HFFc6 (cell line): ENCODE data around the gene FSTL3. TPM values are rescaled to one million over a fixed set of nuclear protein-coding genes. Genes with fewer than 3 reads are reported as not detected.

Source experiments
- DNase-seq: peaks from one replicate; pipeline ENCODE4 v3.0.0-alpha.2; 2018
- H3K27ac Mint-ChIP-seq: 2 replicates; pipeline ENCODE4 v1.8.0; 2020; ENCODE audit warnings: mild to moderate bottlenecking, mixed read lengths
- H3K27me3 Mint-ChIP-seq: 2 replicates; pipeline ENCODE4 v1.8.0; 2021; ENCODE audit warnings: mild to moderate bottlenecking, moderate library complexity, mixed read lengths; ENCODE audit not compliant: insufficient read depth
- H3K36me3 Mint-ChIP-seq: 2 replicates; pipeline ENCODE4 v1.8.0; 2021; ENCODE audit warnings: low read depth, mixed read lengths
- H3K4me1 Mint-ChIP-seq: 2 replicates; pipeline ENCODE4 v1.8.0; 2020; ENCODE audit warnings: low read depth, mixed read lengths
- H3K4me3 Mint-ChIP-seq: 2 replicates; pipeline ENCODE4 v1.8.0; 2020; ENCODE audit warnings: mild to moderate bottlenecking, moderate library complexity, mixed read lengths
- H3K9me3 Mint-ChIP-seq: 2 replicates; pipeline ENCODE4 v1.8.0; 2020; ENCODE audit warnings: mild to moderate bottlenecking, mixed read lengths
- total RNA-seq, 6 experiments: library from RNA; stranded (reverse); fragmentation: NEBNext Ultra II Directional; extraction: Animal tissue kit (Norgen Biotek cat#: 25700); gene quantifications; 2 replicates in 1 of 6; 3 replicates in 5 of 6; pipeline ENCODE4 v1.2.3, GENCODE V29; 2021
- TF ChIP-seq, protein P1 (sequence below): fragments of 200-600 bp; sonication (generic); IDR thresholded peaks from 2 replicates; pipeline ENCODE4 v1.5.0; 2021; ENCODE audit warnings: antibody characterized with exemption, mild to moderate bottlenecking

The FSTL3 gene
- total RNA-seq, 6 experiments from 2014 or later, result 97.1 to 123 (median 101) TPM

DNA sequence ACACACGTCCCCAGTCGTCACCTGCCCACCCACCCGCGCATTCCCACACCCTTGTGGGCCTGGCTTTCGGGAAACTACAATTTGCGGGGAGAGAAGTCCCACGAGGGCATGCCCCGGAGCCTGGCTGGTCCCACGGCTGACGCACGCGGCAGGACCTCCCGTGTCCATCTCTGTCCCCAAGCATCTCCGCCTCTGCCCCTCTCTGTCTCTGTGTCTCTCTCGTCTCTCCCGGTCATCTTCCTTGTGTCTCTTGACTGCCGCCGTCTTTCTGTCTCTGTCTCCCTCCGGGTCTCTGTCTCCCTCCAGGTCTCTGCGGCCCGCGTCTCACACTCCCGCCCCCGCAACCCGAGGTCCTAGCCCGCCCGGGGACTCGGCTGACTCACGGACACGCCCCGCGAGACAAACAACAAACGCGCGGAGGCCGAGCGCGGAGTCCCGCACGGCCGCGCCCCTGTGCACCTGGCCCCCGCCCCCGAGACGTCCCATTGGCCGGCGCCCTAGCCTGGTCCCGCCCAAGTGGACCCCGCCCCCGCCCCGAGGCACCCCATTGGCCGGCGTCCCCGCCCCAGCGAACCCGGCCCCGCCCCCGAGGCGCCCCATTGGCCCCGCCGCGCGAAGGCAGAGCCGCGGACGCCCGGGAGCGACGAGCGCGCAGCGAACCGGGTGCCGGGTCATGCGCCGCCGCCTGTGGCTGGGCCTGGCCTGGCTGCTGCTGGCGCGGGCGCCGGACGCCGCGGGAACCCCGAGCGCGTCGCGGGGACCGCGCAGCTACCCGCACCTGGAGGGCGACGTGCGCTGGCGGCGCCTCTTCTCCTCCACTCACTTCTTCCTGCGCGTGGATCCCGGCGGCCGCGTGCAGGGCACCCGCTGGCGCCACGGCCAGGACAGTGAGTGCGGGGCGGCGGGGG is 36.7 kb upstream of the FSTL3 start, which contains the start of gene FGF22:
Gene FGF22 (plus strand): TSS at position 627 of the 908 bp plus-strand sequence. CDS start 47 bp downstream, at position 674.
- H3K4me1 Mint-ChIP-seq, result peaks cover 6% of the 10 kb centered on the region
- H3K27ac Mint-ChIP-seq, result peak within 1 kb of the TSS; percentile 69
- TF ChIP-seq, protein P1, sequence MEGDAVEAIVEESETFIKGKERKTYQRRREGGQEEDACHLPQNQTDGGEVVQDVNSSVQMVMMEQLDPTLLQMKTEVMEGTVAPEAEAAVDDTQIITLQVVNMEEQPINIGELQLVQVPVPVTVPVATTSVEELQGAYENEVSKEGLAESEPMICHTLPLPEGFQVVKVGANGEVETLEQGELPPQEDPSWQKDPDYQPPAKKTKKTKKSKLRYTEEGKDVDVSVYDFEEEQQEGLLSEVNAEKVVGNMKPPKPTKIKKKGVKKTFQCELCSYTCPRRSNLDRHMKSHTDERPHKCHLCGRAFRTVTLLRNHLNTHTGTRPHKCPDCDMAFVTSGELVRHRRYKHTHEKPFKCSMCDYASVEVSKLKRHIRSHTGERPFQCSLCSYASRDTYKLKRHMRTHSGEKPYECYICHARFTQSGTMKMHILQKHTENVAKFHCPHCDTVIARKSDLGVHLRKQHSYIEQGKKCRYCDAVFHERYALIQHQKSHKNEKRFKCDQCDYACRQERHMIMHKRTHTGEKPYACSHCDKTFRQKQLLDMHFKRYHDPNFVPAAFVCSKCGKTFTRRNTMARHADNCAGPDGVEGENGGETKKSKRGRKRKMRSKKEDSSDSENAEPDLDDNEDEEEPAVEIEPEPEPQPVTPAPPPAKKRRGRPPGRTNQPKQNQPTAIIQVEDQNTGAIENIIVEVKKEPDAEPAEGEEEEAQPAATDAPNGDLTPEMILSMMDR, result no peak
- peak within 1 kb of the TSS; percentile 87 for H3K4me3 Mint-ChIP-seq
- peaks cover 5% of the 10 kb centered on the region for H3K27me3 Mint-ChIP-seq
- no peaks in the 10 kb centered on the region for H3K9me3 Mint-ChIP-seq
- peak; percentile 79 for DNase-seq
- no peaks in the 10 kb centered on the region for H3K36me3 Mint-ChIP-seq

DNA sequence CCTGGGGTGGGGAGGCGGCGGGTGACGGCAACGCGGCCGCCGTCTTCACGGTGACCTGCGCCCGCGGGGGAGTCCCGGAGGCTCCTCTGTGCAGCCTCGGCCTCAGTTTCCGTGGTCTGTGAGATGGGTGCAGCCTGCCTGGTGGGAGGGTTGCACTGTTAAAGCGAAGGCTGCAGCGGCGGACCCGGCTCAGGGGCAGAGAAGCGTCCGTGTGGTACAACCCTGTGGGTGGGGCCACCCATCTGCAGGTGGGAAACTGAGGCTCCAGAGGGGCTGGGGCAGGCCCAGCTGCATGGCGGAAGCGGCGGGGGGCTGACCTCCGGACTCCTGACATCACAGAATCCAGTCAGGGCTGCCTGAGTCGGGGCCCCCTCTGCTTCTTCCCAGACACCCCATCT is 36.0 kb upstream of the FSTL3 start:
- H3K4me3 Mint-ChIP-seq, result no peak overlapping the region
- no peak for DNase-seq
- H3K36me3 Mint-ChIP-seq, result no peaks in the 10 kb centered on the region
- no peak overlapping the region for H3K27ac Mint-ChIP-seq
- H3K27me3 Mint-ChIP-seq, result peaks cover 5% of the 10 kb centered on the region
- peaks cover 6% of the 10 kb centered on the region for H3K4me1 Mint-ChIP-seq
- H3K9me3 Mint-ChIP-seq, result no peaks in the 10 kb centered on the region
- TF ChIP-seq, protein P1, result no peak

DNA sequence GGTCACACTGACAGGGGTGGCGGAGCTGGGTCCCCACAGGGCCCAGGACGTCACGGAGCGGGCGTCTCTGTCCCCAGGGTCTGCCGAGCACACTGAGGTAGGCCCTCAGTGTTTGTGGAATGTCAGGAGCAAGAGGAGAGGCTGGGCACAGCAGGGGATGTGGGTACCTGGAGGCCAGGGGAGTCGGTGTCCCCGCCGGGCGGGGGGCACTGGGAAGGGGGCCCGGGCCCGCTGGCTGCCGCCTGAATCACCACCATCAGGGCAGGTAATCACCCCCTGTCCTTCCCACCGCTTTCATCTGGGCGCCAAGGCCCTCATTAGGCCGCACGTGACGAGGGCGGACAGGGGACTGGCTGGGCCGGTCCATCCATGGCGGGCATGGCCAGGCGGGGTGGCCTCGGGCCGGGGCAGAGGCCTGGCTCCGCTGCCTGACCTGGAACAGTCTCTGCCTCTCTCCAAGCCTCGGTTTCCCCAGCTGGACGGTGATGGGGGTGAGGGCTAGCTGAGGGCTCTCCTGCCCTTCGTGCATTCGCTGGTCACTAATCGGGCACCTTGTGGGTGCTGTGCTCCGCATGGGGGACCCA is 35.5 kb upstream of the FSTL3 start:
- H3K4me1 Mint-ChIP-seq, result peaks cover 6% of the 10 kb centered on the region
- H3K27me3 Mint-ChIP-seq, result peaks cover 5% of the 10 kb centered on the region
- no peaks in the 10 kb centered on the region for H3K36me3 Mint-ChIP-seq
- no peak for DNase-seq
- no peak overlapping the region for H3K4me3 Mint-ChIP-seq
- H3K27ac Mint-ChIP-seq, result no peak overlapping the region
- TF ChIP-seq, protein P1, result no peak
- H3K9me3 Mint-ChIP-seq, result no peaks in the 10 kb centered on the region

DNA sequence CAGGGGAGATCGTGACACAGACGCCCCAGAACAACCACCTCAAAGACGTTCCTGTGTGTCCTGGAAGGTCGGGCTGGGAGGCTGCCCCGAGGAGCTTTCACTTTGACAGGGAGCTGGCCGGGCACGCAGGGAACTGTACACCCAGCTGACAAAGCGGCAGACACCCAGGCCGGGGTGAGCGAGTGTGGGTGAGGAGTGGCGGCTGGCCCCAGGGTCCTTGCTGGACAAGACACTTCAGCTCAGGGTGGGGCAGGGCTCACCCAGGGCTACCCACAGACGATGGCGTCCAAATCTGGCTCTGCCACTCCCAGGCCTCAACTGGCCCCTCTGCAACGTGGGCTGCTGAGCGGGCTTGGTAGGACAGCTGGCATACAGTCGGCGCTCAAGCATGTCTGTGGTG is 34.5 kb upstream of the FSTL3 start:
- Mint-ChIP-seq H3K36me3 (peaks cover 4% of the 10 kb centered on the region; the same call in 1 of the 2 replicates), H3K27ac (no peak overlapping the region), H3K4me1 (peaks cover 6% of the 10 kb centered on the region)

More for the DNA sequence above, 34.5 kb upstream of the FSTL3 start:
- no peak overlapping the region for H3K4me3 Mint-ChIP-seq
- no peaks in the 10 kb centered on the region for H3K9me3 Mint-ChIP-seq
- H3K27me3 Mint-ChIP-seq, result peaks cover 5% of the 10 kb centered on the region
- TF ChIP-seq, protein P1, result no peak
- DNase-seq, result no peak
